Measurements from ENCODE around the gene PRXL2B.

DNA sequence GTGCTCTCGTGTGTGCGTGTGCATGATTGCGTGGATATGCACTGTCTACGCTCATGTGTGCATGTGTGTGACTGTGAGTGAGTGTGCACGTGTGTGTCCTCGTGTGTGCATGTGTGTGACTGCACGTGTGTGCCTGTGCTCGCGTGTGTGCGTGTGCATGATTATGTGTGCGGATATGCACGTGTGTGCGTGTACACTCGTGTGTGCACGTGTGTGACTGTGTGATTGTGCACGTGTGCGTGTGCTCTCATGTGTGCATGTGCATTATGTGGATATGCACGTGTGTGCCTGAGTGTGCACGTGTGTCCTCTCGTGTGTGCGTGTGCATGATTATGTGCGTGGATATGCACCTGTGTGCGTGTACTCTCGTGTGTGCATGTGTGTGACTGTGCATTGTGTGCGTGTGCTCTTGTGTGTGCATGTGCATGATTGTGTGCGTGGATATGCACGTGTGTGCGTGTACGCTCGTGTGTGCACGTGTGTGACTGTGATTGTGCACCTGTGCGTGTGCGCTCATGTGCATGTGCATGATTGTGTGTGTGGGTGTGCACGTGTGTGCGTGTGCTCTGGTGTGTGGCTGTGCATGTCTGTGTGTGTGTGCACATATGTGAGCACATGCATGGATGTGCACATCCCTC is 44.0 kb downstream of the PRXL2B start:
- TF ChIP-seq, protein P1, sequence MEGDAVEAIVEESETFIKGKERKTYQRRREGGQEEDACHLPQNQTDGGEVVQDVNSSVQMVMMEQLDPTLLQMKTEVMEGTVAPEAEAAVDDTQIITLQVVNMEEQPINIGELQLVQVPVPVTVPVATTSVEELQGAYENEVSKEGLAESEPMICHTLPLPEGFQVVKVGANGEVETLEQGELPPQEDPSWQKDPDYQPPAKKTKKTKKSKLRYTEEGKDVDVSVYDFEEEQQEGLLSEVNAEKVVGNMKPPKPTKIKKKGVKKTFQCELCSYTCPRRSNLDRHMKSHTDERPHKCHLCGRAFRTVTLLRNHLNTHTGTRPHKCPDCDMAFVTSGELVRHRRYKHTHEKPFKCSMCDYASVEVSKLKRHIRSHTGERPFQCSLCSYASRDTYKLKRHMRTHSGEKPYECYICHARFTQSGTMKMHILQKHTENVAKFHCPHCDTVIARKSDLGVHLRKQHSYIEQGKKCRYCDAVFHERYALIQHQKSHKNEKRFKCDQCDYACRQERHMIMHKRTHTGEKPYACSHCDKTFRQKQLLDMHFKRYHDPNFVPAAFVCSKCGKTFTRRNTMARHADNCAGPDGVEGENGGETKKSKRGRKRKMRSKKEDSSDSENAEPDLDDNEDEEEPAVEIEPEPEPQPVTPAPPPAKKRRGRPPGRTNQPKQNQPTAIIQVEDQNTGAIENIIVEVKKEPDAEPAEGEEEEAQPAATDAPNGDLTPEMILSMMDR (IDR thresholded peaks at IDR 0.05), result no peak
- no peak for TF ChIP-seq POLR2A (IDR thresholded peaks at IDR 0.05)

Measured in adrenal gland (tissue), 5 donors.